ENCODE data around the gene OSBPL8. TPM values are rescaled to one million over a fixed set of nuclear protein-coding genes. Genes with fewer than 3 reads are reported as not detected.

OSBPL8 gene
- polyA plus RNA-seq, 1 experiment: 31.2 TPM

DNA sequence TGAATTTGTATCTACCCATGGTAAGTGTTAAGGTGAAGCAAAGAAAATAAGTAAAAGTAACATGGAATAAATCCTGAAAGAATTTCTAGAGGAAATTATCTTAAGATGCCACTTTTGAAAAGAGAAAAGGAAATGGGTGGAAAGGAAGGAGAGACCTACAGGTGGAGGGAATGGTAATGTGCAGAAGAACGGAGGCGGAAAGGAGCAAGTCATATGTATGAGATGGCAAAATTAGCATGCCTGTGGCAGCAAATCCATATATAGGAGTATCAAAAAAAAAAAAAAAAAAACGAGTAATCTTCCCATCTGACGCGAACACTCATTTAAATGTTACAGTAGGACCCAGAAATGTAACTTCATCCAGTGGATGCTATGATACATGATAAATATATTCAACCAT is 23.0 kb downstream of the OSBPL8 start:
- H3K27me3 ChIP-seq (ENCODE audit: control insufficient read depth, insufficient read depth, low read length): no peaks in the 10 kb centered on the region
- CTCF ChIA-PET: interaction anchor here (0.6 kb wide), 2 partner anchors 18 to 63 kb away, joined by 3 to 4 read pairs; no protein-coding TSS in a partner anchor
- no peaks in the 10 kb centered on the region for H3K36me3 ChIP-seq (ENCODE audit: control insufficient read depth, insufficient read depth, low read length)
- POLR2A ChIA-PET: no interaction called here
- TF ChIP-seq, protein P1, sequence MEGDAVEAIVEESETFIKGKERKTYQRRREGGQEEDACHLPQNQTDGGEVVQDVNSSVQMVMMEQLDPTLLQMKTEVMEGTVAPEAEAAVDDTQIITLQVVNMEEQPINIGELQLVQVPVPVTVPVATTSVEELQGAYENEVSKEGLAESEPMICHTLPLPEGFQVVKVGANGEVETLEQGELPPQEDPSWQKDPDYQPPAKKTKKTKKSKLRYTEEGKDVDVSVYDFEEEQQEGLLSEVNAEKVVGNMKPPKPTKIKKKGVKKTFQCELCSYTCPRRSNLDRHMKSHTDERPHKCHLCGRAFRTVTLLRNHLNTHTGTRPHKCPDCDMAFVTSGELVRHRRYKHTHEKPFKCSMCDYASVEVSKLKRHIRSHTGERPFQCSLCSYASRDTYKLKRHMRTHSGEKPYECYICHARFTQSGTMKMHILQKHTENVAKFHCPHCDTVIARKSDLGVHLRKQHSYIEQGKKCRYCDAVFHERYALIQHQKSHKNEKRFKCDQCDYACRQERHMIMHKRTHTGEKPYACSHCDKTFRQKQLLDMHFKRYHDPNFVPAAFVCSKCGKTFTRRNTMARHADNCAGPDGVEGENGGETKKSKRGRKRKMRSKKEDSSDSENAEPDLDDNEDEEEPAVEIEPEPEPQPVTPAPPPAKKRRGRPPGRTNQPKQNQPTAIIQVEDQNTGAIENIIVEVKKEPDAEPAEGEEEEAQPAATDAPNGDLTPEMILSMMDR (IDR thresholded peaks at IDR 0.05; ENCODE audit: insufficient read depth, low read depth, low read length): no peak
- no peak overlapping the region for H3K4me3 ChIP-seq (ENCODE audit: low read depth, low read length)
- DNase-seq (ENCODE audit: low read depth): no peak

DNA sequence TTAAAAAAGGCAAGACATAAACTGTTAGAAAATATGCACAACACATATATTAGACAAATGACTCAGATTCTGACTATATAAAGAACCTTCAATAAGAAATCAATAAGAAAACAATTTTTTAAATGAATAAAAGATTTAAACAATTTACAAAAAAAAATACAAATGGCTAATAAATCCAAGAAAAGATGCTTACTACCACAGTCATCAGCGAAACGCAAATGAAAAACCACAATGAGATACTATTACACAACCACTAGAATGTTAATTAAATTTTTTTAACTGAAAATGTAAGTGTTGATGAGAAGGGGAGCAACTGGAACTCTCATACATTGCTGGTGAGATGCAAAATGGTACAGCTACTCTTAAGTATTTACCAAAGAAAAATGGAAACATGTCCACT is 24.4 kb downstream of the OSBPL8 start:
- Histone ChIP-seq H3K27me3 (ENCODE audit: control insufficient read depth, insufficient read depth, low read length) (no peaks in the 10 kb centered on the region), H3K36me3 (ENCODE audit: control insufficient read depth, insufficient read depth, low read length) (no peaks in the 10 kb centered on the region), H3K4me3 (ENCODE audit: low read depth, low read length) (no peak overlapping the region)
- TF ChIP-seq, protein P1 (IDR thresholded peaks at IDR 0.05; ENCODE audit: insufficient read depth, low read depth, low read length): no peak
- no peak for DNase-seq (ENCODE audit: low read depth)
- ChIA-PET POLR2A (no interaction called here), CTCF (no interaction called here)

DNA sequence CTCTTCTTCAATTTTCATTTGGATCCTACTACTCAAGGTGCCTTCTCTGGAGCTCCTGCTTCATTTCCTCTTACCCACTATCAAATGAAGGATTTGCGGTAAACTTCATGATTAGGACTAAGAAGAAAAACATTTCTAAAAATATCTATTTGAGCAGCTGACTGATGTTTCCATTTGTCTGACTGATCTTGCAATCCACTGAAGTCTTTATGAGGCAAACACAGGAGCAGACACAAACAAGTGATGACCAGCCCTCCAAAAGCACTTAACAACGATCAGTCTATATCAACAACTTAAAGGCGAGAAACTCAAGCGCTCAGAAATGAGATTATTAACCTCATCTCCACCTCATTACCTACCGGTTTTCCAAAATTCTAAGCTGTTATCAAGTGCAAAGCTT is 26.2 kb downstream of the OSBPL8 start:
- ChIA-PET POLR2A (no interaction called here), CTCF (interaction anchor here (0.6 kb wide), 1 partner anchor 782 kb away, joined by 4 read pairs; no protein-coding TSS in a partner anchor)
- Histone ChIP-seq H3K4me3 (ENCODE audit: low read depth, low read length) (no peak overlapping the region), H3K27me3 (ENCODE audit: control insufficient read depth, insufficient read depth, low read length) (no peaks in the 10 kb centered on the region), H3K36me3 (ENCODE audit: control insufficient read depth, insufficient read depth, low read length) (no peaks in the 10 kb centered on the region)
- TF ChIP-seq, protein P1 (IDR thresholded peaks at IDR 0.05; ENCODE audit: insufficient read depth, low read depth, low read length): no peak
- DNase-seq (ENCODE audit: low read depth): no peak

DNA sequence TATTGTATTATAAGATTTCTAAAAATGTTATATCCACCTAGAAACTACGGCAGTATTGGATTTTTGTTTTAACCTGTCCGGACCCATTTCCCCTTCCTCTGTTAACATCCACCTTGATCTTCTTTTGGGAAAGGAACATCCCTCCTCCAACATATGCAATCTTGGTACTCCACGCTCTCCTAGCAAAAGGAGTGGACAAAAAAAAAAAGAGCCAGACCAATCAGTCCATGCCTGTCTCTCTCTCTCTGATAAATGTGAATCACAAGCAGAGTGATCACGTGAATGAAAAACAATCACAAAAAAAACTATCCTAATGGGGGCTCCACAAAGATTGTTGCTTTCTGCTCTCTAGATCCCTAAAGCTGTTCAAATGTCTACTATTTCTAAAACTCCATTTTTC is 27.1 kb downstream of the OSBPL8 start:
- ChIA-PET CTCF (no interaction called here), POLR2A (no interaction called here)
- Histone ChIP-seq H3K4me3 (ENCODE audit: low read depth, low read length) (no peak overlapping the region), H3K27me3 (ENCODE audit: control insufficient read depth, insufficient read depth, low read length) (no peaks in the 10 kb centered on the region), H3K36me3 (ENCODE audit: control insufficient read depth, insufficient read depth, low read length) (no peaks in the 10 kb centered on the region)
- DNase-seq (ENCODE audit: low read depth): no peak
- TF ChIP-seq, protein P1 (IDR thresholded peaks at IDR 0.05; ENCODE audit: insufficient read depth, low read depth, low read length): no peak

- DNase-seq (ENCODE audit: low read depth): no peak
- ChIA-PET POLR2A (no interaction called here), CTCF (no interaction called here)
- Histone ChIP-seq H3K27me3 (ENCODE audit: control insufficient read depth, insufficient read depth, low read length) (no peaks in the 10 kb centered on the region), H3K4me3 (ENCODE audit: low read depth, low read length) (no peak overlapping the region), H3K36me3 (ENCODE audit: control insufficient read depth, insufficient read depth, low read length) (no peaks in the 10 kb centered on the region)
- TF ChIP-seq, protein P1 (IDR thresholded peaks at IDR 0.05; ENCODE audit: insufficient read depth, low read depth, low read length): no peak
Measured at GRCh38 chr12:76531056-76531455, 28.5 kb downstream of the OSBPL8 start.
